HEK293 (cell line): ENCODE results near the gene TPP1.

Experiments used
- KLF9 ChIP-seq: fragments of 450-650 bp; formaldehyde crosslinking; IDR thresholded peaks from 2 replicates; pipeline ENCODE4 v1.5.1; 2016; ENCODE audit warnings: missing biosample characterization, missing genetic modification characterization, low read depth
- REST ChIP-seq: fragments of 450-650 bp; formaldehyde crosslinking; IDR thresholded peaks from 2 replicates; pipeline ENCODE4 v1.5.1; 2016; ENCODE audit warnings: missing biosample characterization, missing genetic modification characterization
- SCRT1 ChIP-seq: fragments of 450-650 bp; formaldehyde crosslinking; IDR thresholded peaks from 2 replicates; pipeline ENCODE4 v1.5.1; 2016; ENCODE audit warnings: missing biosample characterization, missing genetic modification characterization, borderline replicate concordance
- TCF7L2 ChIP-seq: IDR thresholded peaks from 2 replicates; pipeline ENCODE4 v1.6.1; 2011; ENCODE audit warnings: low read depth, mild to moderate bottlenecking, inconsistent platforms, low read length, moderate library complexity, borderline replicate concordance
- ZBTB7A ChIP-seq: fragments of 450-650 bp; formaldehyde crosslinking; IDR thresholded peaks from 2 replicates; pipeline ENCODE4 v1.5.1; 2016; ENCODE audit warnings: low read depth, missing biosample characterization, missing genetic modification characterization
- ZNF16 ChIP-seq: fragments of 450-650 bp; formaldehyde crosslinking; IDR thresholded peaks from 2 replicates; pipeline ENCODE4 v1.5.1; 2016; ENCODE audit warnings: low read depth, missing biosample characterization, missing genetic modification characterization
- ZNF202 ChIP-seq: fragments of 450-650 bp; formaldehyde crosslinking; IDR thresholded peaks from 2 replicates; pipeline ENCODE4 v1.5.1; 2016; ENCODE audit warnings: missing biosample characterization, missing genetic modification characterization, borderline replicate concordance
- ZNF354C ChIP-seq: fragments of 450-650 bp; formaldehyde crosslinking; IDR thresholded peaks from 2 replicates; pipeline ENCODE4 v1.5.1; 2016; ENCODE audit warnings: missing biosample characterization, missing genetic modification characterization, low read depth, borderline replicate concordance
- ZNF426 ChIP-seq: fragments of 450-650 bp; formaldehyde crosslinking; IDR thresholded peaks from 2 replicates; pipeline ENCODE4 v1.5.1; 2017; ENCODE audit warnings: missing biosample characterization, missing genetic modification characterization, mild to moderate bottlenecking, inconsistent platforms, moderate library complexity
- ZNF76 ChIP-seq: fragments of 450-650 bp; formaldehyde crosslinking; IDR thresholded peaks from 2 replicates; pipeline ENCODE4; 2016; ENCODE audit warnings: low read depth, missing biosample characterization, missing genetic modification characterization, borderline replicate concordance
- ZNF830 ChIP-seq: fragments of 450-650 bp; IDR thresholded peaks from 2 replicates; pipeline ENCODE4 v1.5.0; 2018; ENCODE audit warnings: missing biosample characterization, missing genetic modification characterization, low read depth, mild to moderate bottlenecking, moderate library complexity
- ZSCAN23 ChIP-seq: fragments of 450-650 bp; formaldehyde crosslinking; IDR thresholded peaks from 2 replicates; pipeline ENCODE4 v1.5.1; 2016; ENCODE audit warnings: missing biosample characterization, missing genetic modification characterization
- TF ChIP-seq, protein P1 (sequence below): fragments of 450-650 bp; formaldehyde crosslinking; IDR thresholded peaks from 2 replicates; pipeline ENCODE4 v1.5.1; 2016; ENCODE audit warnings: missing biosample characterization, missing genetic modification characterization

GRCh38 chr11:6603287-6604080 is 15.7 kb downstream of the TPP1 start, which contains the start of the genes ILK and RRP8:
- TF ChIP-seq, protein P1, sequence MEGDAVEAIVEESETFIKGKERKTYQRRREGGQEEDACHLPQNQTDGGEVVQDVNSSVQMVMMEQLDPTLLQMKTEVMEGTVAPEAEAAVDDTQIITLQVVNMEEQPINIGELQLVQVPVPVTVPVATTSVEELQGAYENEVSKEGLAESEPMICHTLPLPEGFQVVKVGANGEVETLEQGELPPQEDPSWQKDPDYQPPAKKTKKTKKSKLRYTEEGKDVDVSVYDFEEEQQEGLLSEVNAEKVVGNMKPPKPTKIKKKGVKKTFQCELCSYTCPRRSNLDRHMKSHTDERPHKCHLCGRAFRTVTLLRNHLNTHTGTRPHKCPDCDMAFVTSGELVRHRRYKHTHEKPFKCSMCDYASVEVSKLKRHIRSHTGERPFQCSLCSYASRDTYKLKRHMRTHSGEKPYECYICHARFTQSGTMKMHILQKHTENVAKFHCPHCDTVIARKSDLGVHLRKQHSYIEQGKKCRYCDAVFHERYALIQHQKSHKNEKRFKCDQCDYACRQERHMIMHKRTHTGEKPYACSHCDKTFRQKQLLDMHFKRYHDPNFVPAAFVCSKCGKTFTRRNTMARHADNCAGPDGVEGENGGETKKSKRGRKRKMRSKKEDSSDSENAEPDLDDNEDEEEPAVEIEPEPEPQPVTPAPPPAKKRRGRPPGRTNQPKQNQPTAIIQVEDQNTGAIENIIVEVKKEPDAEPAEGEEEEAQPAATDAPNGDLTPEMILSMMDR (tag by site-specific recombination), result no peak; the same call in 1 of the 2 replicates
- TF ChIP-seq REST (tag by site-specific recombination), result no peak
- TF ChIP-seq ZBTB7A (tag by site-specific recombination), result no peak
- TF ChIP-seq ZSCAN23, result peak; percentile 18; the same call in 1 of the 2 replicates
- no peak for TF ChIP-seq ZNF426 (tag by site-specific recombination)
- TF ChIP-seq ZNF830, result no peak
- TF ChIP-seq ZNF76 (tag by site-specific recombination), result peak; percentile 59; the same call in 1 of the 2 replicates
- no peak for TF ChIP-seq ZNF354C
- no peak for TF ChIP-seq ZNF16 (tag by site-specific recombination)
- no peak for TF ChIP-seq ZNF202 (tag by site-specific recombination)
- TF ChIP-seq KLF9 (tag by site-specific recombination), result peak; percentile 46
- no peak for TF ChIP-seq TCF7L2
- peak; percentile 85 for TF ChIP-seq SCRT1
